ENCODE results near the gene RNFT2.

RNFT2 gene

GRCh38 chr12:116709768-116710167 lies 28.3 kb upstream of the RNFT2 start:
- DNase-seq (ENCODE audit: low spot score): no peak

- DNase-seq (ENCODE audit: low spot score): no peak
Observed at GRCh38 chr12:116710370-116711150, 27.6 kb upstream of the RNFT2 start.

DNA sequence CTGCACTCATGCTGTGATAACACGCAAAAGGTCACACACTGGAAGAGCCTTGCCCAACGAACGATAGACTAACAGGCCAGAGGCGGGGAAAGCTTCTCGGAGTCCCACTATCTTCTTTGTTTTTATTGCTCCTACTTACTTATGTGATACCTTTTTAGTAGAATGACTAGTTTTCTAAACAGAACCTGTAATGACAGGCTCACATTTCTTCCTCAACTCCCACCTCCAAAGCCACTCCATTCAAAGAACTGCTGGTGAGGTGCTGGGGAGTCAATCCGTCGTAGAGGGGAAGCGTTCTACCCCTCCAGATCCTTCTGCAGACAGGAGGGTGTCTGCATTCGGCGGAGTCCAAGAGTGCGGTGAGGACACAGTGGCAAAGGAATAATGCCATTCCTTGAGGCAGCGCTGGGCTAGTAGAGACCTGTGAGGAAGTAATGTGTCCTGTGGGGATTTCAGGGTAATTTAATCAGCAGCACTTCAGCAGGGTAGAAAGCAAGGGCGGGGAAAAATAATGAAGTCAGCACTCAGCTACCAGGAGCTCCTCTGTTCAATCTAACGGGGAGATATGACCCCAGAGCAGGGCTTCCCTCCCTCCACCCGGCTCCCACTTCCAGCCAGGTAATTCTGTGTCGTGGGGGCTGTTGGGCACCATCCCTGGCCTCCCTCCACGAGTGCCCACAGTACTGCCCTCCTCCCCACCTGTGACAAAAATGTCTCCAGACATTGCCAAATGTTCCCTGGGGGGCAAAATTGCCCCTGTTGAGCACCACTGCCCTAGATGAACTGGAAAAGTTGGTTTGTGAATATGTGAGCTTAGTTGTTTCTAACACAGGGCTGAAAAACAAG lies 25.4 kb upstream of the RNFT2 start:
- peak; percentile 86 for DNase-seq (ENCODE audit: low spot score)

- DNase-seq (ENCODE audit: low spot score): no peak
Observed at GRCh38 chr12:116713527-116713926, 24.6 kb upstream of the RNFT2 start.

DNA sequence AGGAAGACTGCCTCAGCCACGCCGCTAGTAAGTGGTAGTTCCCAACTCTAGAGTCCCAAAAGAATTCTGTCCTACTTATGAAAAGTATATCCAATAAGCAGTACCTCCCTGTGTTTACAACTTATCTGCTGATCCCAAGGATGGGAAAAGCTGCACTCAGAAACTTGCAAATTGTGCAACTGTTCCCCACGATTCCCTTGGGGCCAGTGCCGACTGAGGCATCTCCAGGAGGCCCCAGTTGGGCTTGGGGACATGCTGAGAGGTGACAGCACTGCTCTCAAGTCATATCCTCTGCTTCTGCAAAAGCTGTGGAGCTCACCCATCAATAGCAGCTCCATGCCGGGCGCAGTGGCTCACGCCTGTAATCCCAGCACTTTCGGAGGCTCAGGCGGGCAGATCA lies 23.9 kb upstream of the RNFT2 start:
- no peak for DNase-seq (ENCODE audit: low spot score)

GRCh38 chr12:116717466-116718437 lies 20.4 kb upstream of the RNFT2 start:
- DNase-seq (ENCODE audit: low spot score): no peak

GRCh38 chr12:116718655-116719454 lies 19.3 kb upstream of the RNFT2 start:
- DNase-seq (ENCODE audit: low spot score): no peak

DNA sequence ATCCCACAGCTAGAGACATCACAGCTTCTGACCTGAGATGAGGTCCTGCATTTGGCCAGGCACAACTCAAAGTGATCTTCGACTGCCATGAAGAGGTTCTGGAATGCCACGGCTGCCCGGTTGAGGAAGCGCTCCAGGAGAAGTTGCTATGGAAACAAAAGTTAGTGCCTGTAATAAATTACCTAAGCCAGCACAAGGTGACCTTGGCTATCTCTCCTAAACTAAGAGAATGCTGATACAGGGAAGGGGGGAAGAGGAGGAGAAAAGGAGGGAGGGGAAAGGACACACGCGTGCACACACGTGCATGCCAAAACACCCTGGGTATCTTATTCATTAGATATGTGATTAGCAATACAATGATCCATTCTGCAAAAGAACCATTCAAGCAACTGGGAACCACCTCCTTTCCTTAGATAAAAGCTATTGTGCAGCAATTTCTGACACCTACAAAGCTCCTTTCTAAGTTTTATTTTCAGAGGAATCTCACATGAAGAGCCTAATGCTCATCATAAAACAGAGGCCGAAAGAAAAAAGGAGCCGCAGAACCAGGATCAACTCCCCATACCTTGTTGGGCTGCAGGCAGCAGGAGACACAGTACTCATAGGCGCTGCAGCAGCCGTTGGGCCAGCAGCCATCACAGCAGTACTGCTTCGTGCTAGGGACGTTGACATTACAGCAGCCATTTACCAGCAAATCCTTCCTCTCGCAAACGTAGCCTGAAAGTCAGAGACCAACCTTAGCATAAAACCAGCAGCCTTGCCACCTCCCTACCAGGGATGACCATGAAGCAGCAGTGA lies 18.2 kb upstream of the RNFT2 start:
- DNase-seq (ENCODE audit: low spot score): no peak

DNA sequence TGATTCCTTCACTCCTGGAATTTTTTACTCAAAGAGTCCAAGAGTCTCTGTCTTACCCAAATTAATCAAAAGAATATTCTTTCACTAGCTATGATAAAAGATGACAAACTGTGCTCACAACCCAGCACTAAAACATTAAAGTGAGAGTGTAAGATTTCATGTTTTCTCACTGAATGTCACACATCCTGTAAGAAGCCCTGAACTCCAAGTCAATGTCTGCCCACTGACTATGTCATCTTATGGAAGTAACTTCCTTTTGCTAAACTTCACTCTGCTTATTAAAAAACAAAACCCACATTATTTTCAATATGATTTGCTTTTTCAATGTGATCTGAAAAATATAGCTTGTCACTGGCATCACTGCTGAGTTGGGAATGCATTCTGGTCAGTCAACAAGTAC lies 15.9 kb upstream of the RNFT2 start:
- no peak for DNase-seq (ENCODE audit: low spot score)

- no peak for DNase-seq (ENCODE audit: low spot score)
Observed at GRCh38 chr12:116726694-116727093, 11.4 kb upstream of the RNFT2 start.

GRCh38 chr12:116727261-116727660 lies 10.9 kb upstream of the RNFT2 start:
- no peak for DNase-seq (ENCODE audit: low spot score)

DNA sequence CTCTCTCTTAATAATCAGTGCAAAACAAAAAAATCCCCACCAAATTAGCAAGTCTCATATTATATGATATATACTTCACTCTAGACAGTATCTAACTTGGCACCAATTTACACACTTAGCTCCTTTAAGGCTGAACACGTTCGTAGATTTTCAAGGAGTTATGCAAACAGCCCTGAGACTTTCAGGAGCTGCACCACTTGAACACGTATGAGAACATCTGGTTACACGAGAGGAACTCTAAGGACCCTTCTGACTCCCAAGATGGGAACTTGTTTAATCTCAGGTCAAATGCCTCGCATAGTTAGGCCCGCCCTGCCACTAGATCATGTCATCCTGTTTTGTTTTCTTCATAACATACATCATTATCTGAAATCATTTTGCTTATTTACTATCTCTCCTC lies 10.2 kb upstream of the RNFT2 start:
- no peak for DNase-seq (ENCODE audit: low spot score)

DNA sequence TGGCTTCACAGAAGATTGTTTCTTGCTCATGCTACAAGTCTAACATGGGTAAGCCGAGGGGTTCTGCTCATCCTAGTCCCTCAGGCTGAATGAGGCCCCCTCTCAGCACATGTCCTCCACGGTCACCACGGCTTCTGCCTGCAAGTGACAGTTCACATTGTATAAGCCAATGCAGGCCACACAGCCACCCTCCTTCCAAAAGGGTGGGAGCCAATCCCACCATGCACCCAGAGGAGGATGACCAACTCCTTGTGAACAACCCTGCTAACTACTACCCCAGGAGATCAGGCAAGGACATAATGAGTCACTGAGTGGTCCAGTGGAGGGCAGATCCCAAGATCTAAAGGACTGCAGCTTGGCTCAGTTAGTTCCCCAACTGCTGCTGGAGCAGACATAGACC lies 6.3 kb upstream of the RNFT2 start:
- no peak for DNase-seq (ENCODE audit: low spot score)

DNA sequence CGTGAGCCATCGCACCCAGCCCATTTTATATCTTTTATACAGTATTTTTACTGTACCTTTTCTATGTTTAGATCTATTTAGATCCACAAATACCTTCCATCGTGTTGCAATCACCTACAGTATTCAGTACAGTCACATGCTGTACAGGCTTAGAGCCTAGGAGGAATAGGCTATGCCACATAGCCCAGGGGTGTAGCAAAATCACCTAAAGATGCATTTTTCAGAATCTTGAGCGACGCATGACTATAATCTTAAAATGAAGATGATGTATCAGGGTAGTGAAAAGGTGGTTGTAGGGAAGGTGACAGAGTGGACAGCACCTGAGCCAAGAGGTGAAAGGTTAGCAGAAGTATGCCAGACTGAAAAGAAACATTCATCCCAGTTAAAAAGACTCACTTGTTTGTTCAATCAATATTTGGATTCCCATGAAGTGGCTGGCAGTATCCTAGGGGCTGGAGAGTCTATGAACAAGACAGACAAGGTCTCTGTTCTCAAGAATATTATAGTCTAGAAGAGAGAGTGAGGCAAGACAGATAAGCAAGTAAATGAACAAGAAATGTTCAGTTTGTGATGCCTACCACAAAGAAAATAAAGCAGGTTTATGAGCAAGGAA lies 3.9 kb upstream of the RNFT2 start:
- DNase-seq (ENCODE audit: low spot score): no peak

GRCh38 chr12:116735084-116735483 lies 3.0 kb upstream of the RNFT2 start:
- no peak for DNase-seq (ENCODE audit: low spot score)

GRCh38 chr12:116735951-116736599 lies 2.0 kb upstream of the RNFT2 start:
- no peak for DNase-seq (ENCODE audit: low spot score)

DNA sequence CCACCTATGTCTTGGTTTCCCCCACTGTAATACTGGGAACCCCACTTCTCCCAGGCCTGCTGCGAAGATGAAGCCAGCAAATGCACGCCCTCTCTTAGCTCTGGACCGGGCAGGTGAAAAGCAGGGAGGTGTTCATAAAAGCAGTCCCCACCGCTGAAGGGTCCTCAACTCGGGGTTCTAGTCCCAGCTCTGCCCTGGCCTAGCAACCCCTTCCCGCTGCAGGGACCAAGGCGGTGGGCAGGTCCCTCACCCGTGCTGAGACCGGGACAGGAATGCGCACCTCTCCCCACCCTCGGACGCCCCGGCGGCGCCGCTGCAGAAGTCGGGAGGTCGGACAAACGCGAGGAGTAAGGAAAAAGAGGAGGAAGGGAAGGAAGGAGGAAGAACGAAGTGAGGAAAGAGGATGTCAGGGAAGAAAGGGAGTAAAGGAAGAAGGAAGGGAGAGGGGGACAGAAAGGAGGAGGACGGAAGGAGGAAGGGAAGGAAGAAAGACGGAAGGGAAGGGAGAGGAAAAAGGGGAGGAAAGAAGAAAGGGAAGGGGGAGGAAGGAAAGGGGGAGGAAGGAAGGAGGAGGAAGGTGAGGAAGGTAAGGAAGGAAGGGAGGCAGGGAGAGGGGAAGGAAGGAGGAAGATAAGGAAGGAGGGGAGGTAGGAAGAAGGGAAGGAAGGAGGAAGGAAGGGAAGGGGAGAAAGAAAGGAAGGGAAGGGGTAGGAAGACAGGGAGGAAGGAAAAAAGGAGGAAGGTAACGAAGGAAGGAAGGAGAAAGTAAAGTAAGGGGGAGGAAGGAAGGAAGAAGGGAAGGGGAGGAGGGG lies 947 bp upstream of the RNFT2 start:
- DNase-seq (ENCODE audit: low spot score): no peak

DNA sequence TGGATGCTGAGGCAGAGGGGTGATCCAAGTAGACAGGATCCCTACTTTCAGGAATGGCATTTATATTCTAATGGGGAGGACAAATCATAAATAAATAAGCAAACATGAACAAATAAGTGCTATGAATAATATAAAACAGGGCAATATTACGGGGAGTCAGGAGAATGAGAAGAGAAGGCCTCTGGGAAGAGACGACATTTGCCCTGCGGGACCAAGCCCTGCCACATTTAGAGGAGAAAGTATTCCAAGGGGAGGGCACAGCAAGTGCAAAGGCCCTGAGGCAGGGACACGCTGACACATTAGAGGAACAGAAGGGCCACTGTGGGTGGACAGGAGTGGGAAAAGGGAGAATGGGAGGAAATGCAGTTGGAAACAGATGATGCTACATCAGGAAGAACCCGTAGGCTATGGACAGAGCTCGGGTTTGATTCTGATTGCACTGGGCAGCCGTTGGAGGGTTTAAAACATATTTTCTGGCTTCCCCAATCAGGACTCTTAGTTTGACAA lies 1.3 kb downstream of the RNFT2 start:
- no peak for DNase-seq (ENCODE audit: low spot score)

Data from SK-N-DZ (cell line).